ENCODE measurements around the gene EDRF1. TPM values are rescaled to one million over a fixed set of nuclear protein-coding genes. Genes with fewer than 3 reads are reported as not detected.

The EDRF1 gene
- total RNA-seq, 1 donor from 2014 or later, result 43.2 TPM

GRCh38 chr10:125779403-125780327 is 60.2 kb downstream of the EDRF1 start:
- no peak overlapping the region for H3K4me3 Mint-ChIP-seq
- no peaks in the 10 kb centered on the region for H3K27me3 Mint-ChIP-seq
- H3K36me3 Mint-ChIP-seq (ENCODE audit: low read depth), result no peaks in the 10 kb centered on the region
- intact Hi-C loops (cut with micrococcal nuclease), result no loop called here
- no peak for DNase-seq
- no peak overlapping the region for H3K27ac Mint-ChIP-seq
- no peaks in the 10 kb centered on the region for H3K9me3 Mint-ChIP-seq
- H3K4me1 Mint-ChIP-seq, result no peaks in the 10 kb centered on the region

- no peaks in the 10 kb centered on the region for H3K36me3 Mint-ChIP-seq (ENCODE audit: low read depth)
- intact Hi-C loops (cut with micrococcal nuclease), result no loop called here
- DNase-seq, result no peak
- no peaks in the 10 kb centered on the region for H3K9me3 Mint-ChIP-seq
- no peaks in the 10 kb centered on the region for H3K27me3 Mint-ChIP-seq
- H3K27ac Mint-ChIP-seq, result no peak overlapping the region
- no peaks in the 10 kb centered on the region for H3K4me1 Mint-ChIP-seq
- no peak overlapping the region for H3K4me3 Mint-ChIP-seq
These were observed 61.9 kb downstream of the EDRF1 start for GRCh38 chr10:125781374-125781773.

- Mint-ChIP-seq H3K4me1 (no peaks in the 10 kb centered on the region), H3K27ac (no peak overlapping the region), H3K36me3 (ENCODE audit: low read depth) (no peaks in the 10 kb centered on the region), H3K9me3 (no peaks in the 10 kb centered on the region), H3K4me3 (no peak overlapping the region), H3K27me3 (no peaks in the 10 kb centered on the region)
- intact Hi-C loops (cut with micrococcal nuclease), result no loop called here
- no peak for DNase-seq
These were observed 62.5 kb downstream of the EDRF1 start for GRCh38 chr10:125782054-125782453.

- intact Hi-C loops (cut with micrococcal nuclease), result no loop called here
- no peak overlapping the region for H3K27ac Mint-ChIP-seq
- no peaks in the 10 kb centered on the region for H3K36me3 Mint-ChIP-seq (ENCODE audit: low read depth)
- no peaks in the 10 kb centered on the region for H3K4me1 Mint-ChIP-seq
- H3K27me3 Mint-ChIP-seq, result no peaks in the 10 kb centered on the region
- H3K9me3 Mint-ChIP-seq, result no peaks in the 10 kb centered on the region
- H3K4me3 Mint-ChIP-seq, result no peak overlapping the region
- no peak for DNase-seq
These were observed 63.1 kb downstream of the EDRF1 start for GRCh38 chr10:125782616-125783015.

- no peaks in the 10 kb centered on the region for H3K27me3 Mint-ChIP-seq
- no peak overlapping the region for H3K27ac Mint-ChIP-seq
- peaks cover 1% of the 10 kb centered on the region for H3K36me3 Mint-ChIP-seq (ENCODE audit: low read depth)
- intact Hi-C loops (cut with micrococcal nuclease), result no loop called here
- peaks cover 8% of the 10 kb centered on the region for H3K4me1 Mint-ChIP-seq
- no peak for DNase-seq
- H3K4me3 Mint-ChIP-seq, result no peak overlapping the region
- H3K9me3 Mint-ChIP-seq, result no peaks in the 10 kb centered on the region
These were observed 63.9 kb downstream of the EDRF1 start for GRCh38 chr10:125783408-125783807.

- Mint-ChIP-seq H3K4me3 (no peak overlapping the region), H3K27me3 (no peaks in the 10 kb centered on the region), H3K36me3 (ENCODE audit: low read depth) (peaks cover 3% of the 10 kb centered on the region), H3K4me1 (peaks cover 11% of the 10 kb centered on the region), H3K27ac (no peak overlapping the region), H3K9me3 (no peaks in the 10 kb centered on the region)
- intact Hi-C loops (cut with micrococcal nuclease), result no loop called here
- DNase-seq, result no peak
These were observed 64.4 kb downstream of the EDRF1 start for GRCh38 chr10:125783957-125784356.

- no peak overlapping the region for H3K27ac Mint-ChIP-seq
- H3K9me3 Mint-ChIP-seq, result no peaks in the 10 kb centered on the region
- H3K36me3 Mint-ChIP-seq (ENCODE audit: low read depth), result peaks cover 4% of the 10 kb centered on the region
- no peaks in the 10 kb centered on the region for H3K27me3 Mint-ChIP-seq
- DNase-seq, result no peak
- peaks cover 11% of the 10 kb centered on the region for H3K4me1 Mint-ChIP-seq
- intact Hi-C loops (cut with micrococcal nuclease), result no loop called here
- H3K4me3 Mint-ChIP-seq, result no peak overlapping the region
These were observed 66.3 kb downstream of the EDRF1 start for GRCh38 chr10:125785791-125786190.

- Mint-ChIP-seq H3K9me3 (no peaks in the 10 kb centered on the region), H3K27ac (no peak overlapping the region), H3K27me3 (no peaks in the 10 kb centered on the region), H3K4me3 (no peak overlapping the region), H3K36me3 (ENCODE audit: low read depth) (peaks cover 19% of the 10 kb centered on the region), H3K4me1 (peaks cover 11% of the 10 kb centered on the region)
- DNase-seq, result no peak
- intact Hi-C loops (cut with micrococcal nuclease), result no loop called here
These were observed 68.9 kb downstream of the EDRF1 start for GRCh38 chr10:125788156-125789034.

- intact Hi-C loops (cut with micrococcal nuclease), result no loop called here
- Mint-ChIP-seq H3K4me1 (peaks cover 11% of the 10 kb centered on the region), H3K27me3 (no peaks in the 10 kb centered on the region), H3K4me3 (no peak overlapping the region), H3K27ac (no peak overlapping the region), H3K36me3 (ENCODE audit: low read depth) (peaks cover 28% of the 10 kb centered on the region), H3K9me3 (no peaks in the 10 kb centered on the region)
- no peak for DNase-seq
These were observed 73.1 kb downstream of the EDRF1 start for GRCh38 chr10:125792342-125793300.

GRCh38 chr10:125795128-125795527 is 75.6 kb downstream of the EDRF1 start:
- Mint-ChIP-seq H3K27ac (no peak overlapping the region), H3K9me3 (no peaks in the 10 kb centered on the region), H3K27me3 (no peaks in the 10 kb centered on the region), H3K4me1 (no peaks in the 10 kb centered on the region), H3K36me3 (ENCODE audit: low read depth) (peaks cover 23% of the 10 kb centered on the region), H3K4me3 (no peak overlapping the region)
- intact Hi-C loops (cut with micrococcal nuclease), result no loop called here
- no peak for DNase-seq

GRCh38 chr10:125795637-125796190 is 76.2 kb downstream of the EDRF1 start:
- Mint-ChIP-seq H3K9me3 (no peaks in the 10 kb centered on the region), H3K36me3 (ENCODE audit: low read depth) (peaks cover 23% of the 10 kb centered on the region), H3K4me3 (no peak overlapping the region), H3K27me3 (no peaks in the 10 kb centered on the region), H3K4me1 (no peaks in the 10 kb centered on the region), H3K27ac (no peak overlapping the region)
- no peak for DNase-seq
- intact Hi-C loops (cut with micrococcal nuclease), result no loop called here

- no peak overlapping the region for H3K27ac Mint-ChIP-seq
- H3K9me3 Mint-ChIP-seq, result no peaks in the 10 kb centered on the region
- no peak for DNase-seq
- no peaks in the 10 kb centered on the region for H3K27me3 Mint-ChIP-seq
- H3K36me3 Mint-ChIP-seq (ENCODE audit: low read depth), result peaks cover 17% of the 10 kb centered on the region
- no peaks in the 10 kb centered on the region for H3K4me1 Mint-ChIP-seq
- intact Hi-C loops (cut with micrococcal nuclease), result no loop called here
- H3K4me3 Mint-ChIP-seq, result no peak overlapping the region
These were observed 77.9 kb downstream of the EDRF1 start for GRCh38 chr10:125797424-125797823.

- Mint-ChIP-seq H3K4me3 (no peak overlapping the region), H3K4me1 (no peaks in the 10 kb centered on the region), H3K27ac (no peak overlapping the region), H3K36me3 (ENCODE audit: low read depth) (peaks cover 16% of the 10 kb centered on the region), H3K9me3 (no peaks in the 10 kb centered on the region), H3K27me3 (no peaks in the 10 kb centered on the region)
- no peak for DNase-seq
- intact Hi-C loops (cut with micrococcal nuclease), result no loop called here
These were observed 78.6 kb downstream of the EDRF1 start for GRCh38 chr10:125797994-125798662.
